Lung (tissue), 12 donors: ENCODE measurements around the gene PHF21B. TPM values are rescaled to one million over a fixed set of nuclear protein-coding genes. Genes with fewer than 3 reads are reported as not detected.
"Not testable (repeated sequence)": the region's sequence is repeated elsewhere in the genome, so short reads cannot be mapped to it uniquely, and the experiment has no call there.

Source experiments
- ATAC-seq: fragments of 200-7000 bp; cut with Tn5 transposase; one replicate; pipeline ENCODE4 v1.9.1; 2020; ENCODE audit warnings: moderate number of reproducible peaks; ENCODE audit not compliant: insufficient read depth, low FRiP score
- DNase-seq, 3 donors: peaks; one replicate each; pipeline ENCODE4 v3.0.0-alpha.2; 2013 to 2017
- H3K27ac ChIP-seq, 2 donors: one replicate each; pipeline ENCODE4 v1.5.1; 2013; ENCODE audit warnings: mild to moderate bottlenecking in 2 of 2, moderate library complexity in 2 of 2, control low read depth in 1 of 2, inconsistent platforms in 1 of 2, low read depth in 1 of 2, low read length in 1 of 2
- H3K27me3 ChIP-seq, 3 donors: one replicate each; pipeline ENCODE4 v1.5.1; 2013; ENCODE audit warnings: low read length in 2 of 3; ENCODE audit not compliant: control insufficient read depth in 3 of 3, insufficient read depth in 3 of 3
- H3K36me3 ChIP-seq, 4 donors: one replicate each; pipeline ENCODE4 v1.5.1; 2013; ENCODE audit warnings: low read length in 4 of 4, mild to moderate bottlenecking in 1 of 4, moderate library complexity in 1 of 4; ENCODE audit not compliant: control insufficient read depth in 4 of 4, insufficient read depth in 4 of 4
- H3K4me1 ChIP-seq, 5 donors: one replicate each; pipeline ENCODE4 v1.5.1; 2013; ENCODE audit warnings: low read length in 5 of 5, mild to moderate bottlenecking in 2 of 5, moderate library complexity in 1 of 5; ENCODE audit not compliant: control insufficient read depth in 5 of 5, insufficient read depth in 5 of 5
- H3K4me3 ChIP-seq: one replicate; pipeline ENCODE4 v1.5.1; 2013; ENCODE audit warnings: mild to moderate bottlenecking, control low read depth, moderate library complexity
- H3K9ac ChIP-seq, 2 donors: one replicate each; pipeline ENCODE4 v1.5.1; 2013; ENCODE audit warnings: low read length in 2 of 2, control low read depth in 1 of 2; ENCODE audit not compliant: insufficient read depth in 1 of 2
- H3K9me3 ChIP-seq, 4 donors: one replicate each; pipeline ENCODE4 v1.5.1; 2013; ENCODE audit warnings: low read length in 3 of 4, mild to moderate bottlenecking in 1 of 4, moderate library complexity in 1 of 4; ENCODE audit not compliant: control insufficient read depth in 4 of 4, insufficient read depth in 3 of 4
- WGBS, 2 donors: extraction: QIAGEN DNeasy Blood & Tissue Kit; methylation state at CpG; one replicate each; pipeline ENCODE4 v1.1.7; 2013; 5-methylcytosine and 5-hydroxymethylcytosine counted together
- polyA plus RNA-seq, 2 donors: library from polyadenylated mRNA; stranded (reverse); fragments of 200-250 nt; gene quantifications; one replicate each; pipeline ENCODE4 v1.2.1, GENCODE V29; 2013
- total RNA-seq, 2 donors: library from RNA; depleted of rRNA in 1 of 2; stranded (reverse); fragments of >200 nt in 1 of 2; gene quantifications; one replicate each; pipeline ENCODE4 v1.2.1, GENCODE V29; 2014 to 2021
- TF ChIP-seq, protein P1 (sequence below): IDR thresholded peaks from 2 replicates; pipeline ENCODE4 v1.5.1; 2012; ENCODE audit warnings: mild to moderate bottlenecking; ENCODE audit errors: control extremely low read depth, extremely low read depth
- donor health status: control.
- donor health status: control.
- donor health status: Bipolar disorder and iron deficiency.
- donor health status: healthy.
- donor health status: DM: yes; HTN: yes; CAD: no.

The PHF21B gene
- total and polyA plus RNA-seq, 4 donors, result 0.03 to 0.43 (median 0.26) TPM

GRCh38 chr22:44855855-44856254 is 153.9 kb downstream of the PHF21B start:
- Histone ChIP-seq H3K9ac (no peak overlapping the region), H3K27me3 (no peaks in the 10 kb centered on the region), H3K27ac (no peak overlapping the region), H3K36me3 (no peaks in the 10 kb centered on the region), H3K4me1 (no peaks in the 10 kb centered on the region), H3K4me3 (no peak overlapping the region), H3K9me3 (no peaks in the 10 kb centered on the region)
- DNase-seq, result no peak
- 92 to 95% methylated on average over 5 of the region's 5 CpGs for WGBS, 2 donors
- TF ChIP-seq, protein P1, sequence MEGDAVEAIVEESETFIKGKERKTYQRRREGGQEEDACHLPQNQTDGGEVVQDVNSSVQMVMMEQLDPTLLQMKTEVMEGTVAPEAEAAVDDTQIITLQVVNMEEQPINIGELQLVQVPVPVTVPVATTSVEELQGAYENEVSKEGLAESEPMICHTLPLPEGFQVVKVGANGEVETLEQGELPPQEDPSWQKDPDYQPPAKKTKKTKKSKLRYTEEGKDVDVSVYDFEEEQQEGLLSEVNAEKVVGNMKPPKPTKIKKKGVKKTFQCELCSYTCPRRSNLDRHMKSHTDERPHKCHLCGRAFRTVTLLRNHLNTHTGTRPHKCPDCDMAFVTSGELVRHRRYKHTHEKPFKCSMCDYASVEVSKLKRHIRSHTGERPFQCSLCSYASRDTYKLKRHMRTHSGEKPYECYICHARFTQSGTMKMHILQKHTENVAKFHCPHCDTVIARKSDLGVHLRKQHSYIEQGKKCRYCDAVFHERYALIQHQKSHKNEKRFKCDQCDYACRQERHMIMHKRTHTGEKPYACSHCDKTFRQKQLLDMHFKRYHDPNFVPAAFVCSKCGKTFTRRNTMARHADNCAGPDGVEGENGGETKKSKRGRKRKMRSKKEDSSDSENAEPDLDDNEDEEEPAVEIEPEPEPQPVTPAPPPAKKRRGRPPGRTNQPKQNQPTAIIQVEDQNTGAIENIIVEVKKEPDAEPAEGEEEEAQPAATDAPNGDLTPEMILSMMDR, result no peak
- ATAC-seq, result no peak

DNA sequence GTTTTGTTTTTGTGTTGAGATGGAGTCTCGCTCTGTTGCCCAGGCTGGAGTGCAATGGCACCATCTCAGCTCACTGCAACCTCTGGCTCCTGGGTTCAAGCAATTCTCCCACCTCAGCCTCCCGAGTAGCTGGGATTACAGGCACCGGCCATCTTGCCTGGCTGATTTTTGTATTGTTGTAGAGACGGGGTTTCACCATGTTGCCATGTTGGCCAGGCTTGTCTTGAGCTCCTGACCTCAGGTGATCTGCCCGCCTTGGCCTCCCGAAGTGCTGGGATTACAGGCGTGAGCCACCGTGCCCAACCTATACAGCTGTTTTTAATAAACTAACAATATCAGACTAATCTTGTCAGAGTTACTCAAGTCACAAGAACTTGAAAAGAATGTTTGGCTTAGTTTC is 155.2 kb downstream of the PHF21B start:
- not testable (repeated sequence) for ATAC-seq, DNase-seq, H3K27me3 ChIP-seq, H3K27ac ChIP-seq, H3K4me3 ChIP-seq, H3K4me1 ChIP-seq, H3K9ac ChIP-seq, H3K9me3 ChIP-seq, H3K36me3 ChIP-seq
- WGBS, 2 donors, result 91 to 93% methylated on average over 8 of the region's 8 CpGs

GRCh38 chr22:44850946-44851345 is 158.9 kb downstream of the PHF21B start:
- 79 to 80% methylated on average over 6 of the region's 6 CpGs for WGBS, 2 donors
- Histone ChIP-seq H3K9ac (no peak overlapping the region), H3K4me3 (no peak overlapping the region), H3K27ac (no peak overlapping the region), H3K9me3 (peaks cover 0 to under 1% (median 0%) of the 10 kb centered on the region in 4 donors), H3K36me3 (peaks cover 0 to 1% (median 0%) of the 10 kb centered on the region in 4 donors), H3K27me3 (no peaks in the 10 kb centered on the region), H3K4me1 (no peaks in the 10 kb centered on the region)
- ATAC-seq, result no peak
- TF ChIP-seq, protein P1, result no peak
- no peak for DNase-seq

DNA sequence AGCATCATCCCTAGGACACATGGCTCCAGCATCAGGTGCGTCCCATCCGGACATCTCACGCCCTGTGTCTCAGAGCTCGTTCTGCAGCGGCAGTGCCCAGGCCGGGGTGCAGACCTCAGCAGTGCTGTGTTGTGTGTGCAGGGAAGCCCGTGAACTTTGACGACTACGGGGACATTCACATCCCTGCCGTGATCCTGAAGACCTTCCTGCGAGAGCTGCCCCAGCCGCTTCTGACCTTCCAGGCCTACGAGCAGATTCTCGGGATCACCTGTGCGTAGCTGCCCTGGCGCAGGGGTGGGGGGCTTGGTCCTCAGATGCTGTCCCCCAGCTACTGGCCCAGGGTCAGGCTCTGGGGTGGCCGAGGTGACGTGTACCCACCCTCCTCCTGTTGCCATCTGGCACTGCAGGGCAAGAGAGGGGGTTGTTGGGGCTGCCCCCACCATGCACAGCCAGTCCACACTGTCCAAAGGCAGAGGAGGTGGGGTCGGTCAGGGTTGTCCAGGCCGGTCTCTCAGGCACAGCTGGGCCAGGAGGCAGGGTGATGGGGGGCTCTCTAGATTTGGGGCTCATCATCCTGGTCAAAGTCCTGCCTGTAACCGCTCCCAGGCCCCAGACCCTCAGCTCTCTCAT is 160.9 kb downstream of the PHF21B start:
- H3K36me3 ChIP-seq, result peaks cover 0 to 1% (median 0%) of the 10 kb centered on the region in 4 donors
- 93% methylated on average over 21 of the region's 21 CpGs for WGBS, 2 donors
- no peaks in the 10 kb centered on the region for H3K4me1 ChIP-seq
- H3K9me3 ChIP-seq, result peaks cover 0 to 8% (median 0%) of the 10 kb centered on the region in 4 donors
- H3K27me3 ChIP-seq, result no peaks in the 10 kb centered on the region
- H3K4me3 ChIP-seq, result no peak overlapping the region
- no peak overlapping the region for H3K27ac ChIP-seq
- ATAC-seq, result no peak
- no peak overlapping the region for H3K9ac ChIP-seq
- TF ChIP-seq, protein P1, result no peak
- no peak for DNase-seq
